ENCODE results near the gene DKK1.

DKK1 gene

GRCh38 chr10:52318822-52319464 is 4.9 kb downstream of the DKK1 start:
- DNase-seq, result no peak

GRCh38 chr10:52319926-52320325 is 5.8 kb downstream of the DKK1 start:
- no peak for DNase-seq

- DNase-seq, result no peak
Measured at GRCh38 chr10:52322323-52322722, 8.2 kb downstream of the DKK1 start.

- no peak for DNase-seq
Measured at GRCh38 chr10:52322936-52323335, 8.9 kb downstream of the DKK1 start.

DNA sequence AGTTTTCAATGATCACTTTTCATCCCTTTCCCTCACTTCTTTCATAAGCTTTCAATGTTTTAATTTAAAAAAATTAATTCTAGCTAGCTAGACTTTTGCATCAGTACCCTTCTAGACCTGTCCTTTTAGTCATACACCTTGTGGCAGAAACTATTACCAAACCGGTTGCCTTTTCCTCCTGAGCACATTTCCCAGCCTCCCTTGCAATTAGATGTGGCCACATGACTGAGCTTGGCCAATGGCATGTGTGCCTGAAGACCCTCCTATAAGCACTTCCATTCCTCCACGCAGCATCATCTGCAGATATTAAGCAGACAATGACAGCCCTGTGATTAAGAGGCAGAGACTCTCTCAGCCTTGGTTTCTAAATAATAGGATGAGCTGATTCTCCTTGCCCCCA is 12.3 kb downstream of the DKK1 start:
- no peak for DNase-seq

GRCh38 chr10:52331638-52332364 is 17.7 kb downstream of the DKK1 start:
- DNase-seq, result no peak

DNA sequence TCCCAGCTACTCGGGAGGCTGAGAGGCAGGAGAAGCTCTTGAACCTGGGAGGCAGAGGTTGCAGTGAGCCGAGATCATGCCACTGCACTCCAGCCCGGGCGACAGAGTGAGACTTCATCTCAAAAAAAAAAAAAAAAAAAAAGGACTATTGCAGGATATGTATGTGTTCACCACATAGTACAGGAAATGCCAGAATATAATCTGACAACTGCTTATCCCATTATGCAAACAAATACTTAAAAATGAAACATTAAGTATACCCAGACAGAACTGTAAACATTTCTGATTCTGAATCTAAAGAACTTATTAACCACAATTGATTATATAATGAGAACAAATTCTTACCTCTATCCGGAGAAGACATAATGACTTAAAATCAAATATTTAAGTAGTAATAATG is 18.7 kb downstream of the DKK1 start:
- DNase-seq, result no peak

DNA sequence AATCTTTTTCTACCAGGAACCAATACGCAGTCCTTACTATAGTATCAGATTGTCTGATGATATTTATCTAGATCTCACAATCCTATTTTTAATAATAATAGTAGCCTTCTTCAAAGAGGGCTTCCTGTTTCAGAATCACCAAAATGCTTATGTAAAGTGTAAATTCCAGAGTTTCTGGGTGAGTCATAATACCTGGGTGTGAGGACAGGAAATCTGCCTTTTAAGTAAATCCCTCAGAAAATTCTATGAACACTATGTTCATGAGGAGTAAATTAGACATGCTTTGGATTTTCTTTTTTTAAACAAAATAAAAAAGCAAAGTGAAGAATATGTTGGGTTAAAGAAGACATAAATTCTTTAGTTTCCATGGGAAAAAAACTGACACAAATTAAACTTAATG is 20.5 kb downstream of the DKK1 start:
- no peak for DNase-seq

GRCh38 chr10:52335665-52336064 is 21.6 kb downstream of the DKK1 start:
- no peak for DNase-seq

DNA sequence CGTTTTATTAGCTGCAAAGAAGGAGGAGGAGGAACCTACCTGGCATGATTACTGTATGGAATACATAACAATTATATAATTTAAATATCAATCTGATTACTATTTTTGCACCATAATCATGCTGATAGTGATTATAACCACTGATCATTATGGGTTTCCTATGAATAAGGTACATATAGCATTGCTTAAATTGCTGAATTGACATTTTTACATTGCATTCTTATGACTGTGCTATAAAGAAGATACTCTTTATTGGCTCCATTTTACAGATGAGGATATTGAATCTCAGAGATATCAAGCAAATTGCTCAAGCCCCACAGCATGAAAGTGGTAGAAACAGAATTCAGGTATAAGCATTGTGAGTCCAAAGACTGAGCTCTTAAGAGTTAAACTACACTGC is 23.1 kb downstream of the DKK1 start:
- no peak for DNase-seq

DNA sequence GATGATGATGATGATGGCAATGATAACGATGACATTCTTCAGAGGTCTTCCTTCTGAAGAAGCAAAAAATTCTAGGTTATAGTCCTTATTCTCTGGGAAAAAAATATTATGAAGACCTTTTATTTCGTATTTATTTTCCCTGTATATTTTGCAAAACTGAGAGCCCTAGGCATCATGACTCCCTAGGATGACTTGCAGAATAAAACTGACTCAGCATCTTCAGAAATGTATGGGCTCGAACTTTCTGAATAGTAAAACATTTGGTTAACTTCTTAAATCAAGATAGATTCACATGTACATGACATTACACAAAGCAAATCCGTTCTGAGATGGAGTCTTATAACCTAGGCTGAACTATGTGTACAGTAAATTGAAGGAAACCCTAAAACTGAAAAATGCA is 29.4 kb downstream of the DKK1 start:
- no peak for DNase-seq

DNA sequence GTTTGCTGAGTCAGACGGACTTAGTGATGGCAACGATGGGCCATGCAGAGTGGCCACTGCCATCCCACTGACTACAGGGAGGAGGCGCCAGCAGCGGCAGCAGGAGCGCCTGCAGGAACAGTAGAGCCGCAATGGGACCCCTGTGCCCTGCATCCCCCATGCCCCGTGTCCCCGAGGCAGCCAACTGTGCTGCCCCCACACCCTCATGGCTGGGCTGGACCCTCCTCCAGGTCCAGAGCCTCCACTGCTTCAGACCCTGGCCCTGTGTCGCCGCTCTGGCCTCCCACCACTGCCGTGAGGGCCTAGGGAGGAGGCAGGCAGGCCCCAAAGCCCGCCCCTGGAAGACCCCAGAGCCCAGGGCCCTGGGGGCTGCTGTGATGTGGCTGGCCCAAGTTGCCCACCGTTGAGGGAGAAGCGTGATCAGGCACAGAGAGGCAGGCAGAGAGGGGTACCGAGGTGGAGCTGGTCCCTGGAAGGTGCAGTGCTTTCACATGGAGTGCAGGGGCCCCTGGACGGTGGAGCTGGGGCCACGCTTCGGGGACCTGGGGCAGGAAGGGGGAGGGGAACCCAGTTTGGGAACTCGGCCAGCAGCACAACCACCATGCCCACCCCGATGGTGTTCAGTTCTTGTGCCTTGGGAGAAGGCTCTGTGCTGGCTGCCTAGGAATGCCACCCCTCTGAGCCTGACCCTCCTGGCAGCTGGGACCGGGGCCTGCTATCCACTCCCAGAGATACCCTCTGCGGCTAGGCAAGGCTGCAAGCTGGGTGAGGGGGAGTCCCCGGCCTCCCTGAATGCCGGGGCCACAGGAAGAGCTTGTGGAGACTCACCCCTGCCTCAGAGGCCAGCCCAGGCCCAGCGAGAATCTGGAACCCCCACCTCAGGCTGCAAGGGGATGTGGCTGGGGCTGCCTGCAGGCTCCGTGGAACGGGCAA is 32.6 kb downstream of the DKK1 start:
- DNase-seq, result no peak

GRCh38 chr10:52347327-52347667 is 33.2 kb downstream of the DKK1 start:
- DNase-seq, result no peak

DNA sequence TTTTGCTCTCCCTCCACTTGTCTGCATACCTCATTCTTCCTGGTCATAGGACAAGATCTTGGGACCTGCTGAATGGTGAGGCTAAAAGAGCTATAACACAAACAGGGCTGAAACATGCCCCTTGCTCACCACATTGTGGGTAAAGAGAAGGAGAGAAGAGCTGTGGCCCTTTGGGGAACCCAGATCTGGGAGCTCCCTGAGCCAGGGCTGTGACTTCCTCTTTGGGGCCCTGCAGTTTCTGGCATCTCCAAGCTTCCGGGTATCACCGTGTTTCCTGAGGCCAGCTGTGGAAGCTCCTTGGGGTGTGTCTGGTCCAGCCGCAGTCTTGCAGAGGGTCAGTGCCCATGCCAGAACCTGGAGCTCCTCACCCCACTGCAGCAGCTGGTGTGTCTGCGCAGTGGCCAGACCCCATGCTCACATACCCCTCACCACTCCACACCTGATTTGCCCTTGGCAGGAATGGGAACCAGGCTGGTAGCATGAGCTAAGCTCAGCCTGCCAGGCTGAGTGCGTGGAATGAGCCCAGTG is 34.0 kb downstream of the DKK1 start:
- DNase-seq, result no peak

GRCh38 chr10:52351914-52352330 is 37.8 kb downstream of the DKK1 start:
- no peak for DNase-seq

GRCh38 chr10:52353205-52353604 is 39.1 kb downstream of the DKK1 start:
- no peak for DNase-seq

DNA sequence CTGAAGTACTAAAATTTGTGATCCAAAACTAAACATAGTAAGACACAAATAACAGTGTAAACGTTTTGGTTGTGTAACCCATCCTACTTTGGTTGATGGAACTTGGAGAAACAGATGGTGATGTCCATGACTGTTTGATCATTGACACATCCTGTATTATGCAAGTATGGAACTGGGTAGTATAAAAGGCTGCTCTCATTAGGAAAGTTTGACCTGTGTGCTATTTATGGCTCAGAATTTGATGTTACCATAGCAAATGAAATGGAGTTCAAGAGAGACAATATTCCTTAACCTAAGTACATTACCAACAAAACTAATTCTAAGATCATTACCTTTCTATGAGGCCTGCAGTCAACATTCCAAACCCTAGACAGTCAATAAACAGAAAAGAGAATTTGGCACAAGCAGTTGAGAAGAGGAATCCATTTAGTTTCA is 39.9 kb downstream of the DKK1 start:
- no peak for DNase-seq

DNA sequence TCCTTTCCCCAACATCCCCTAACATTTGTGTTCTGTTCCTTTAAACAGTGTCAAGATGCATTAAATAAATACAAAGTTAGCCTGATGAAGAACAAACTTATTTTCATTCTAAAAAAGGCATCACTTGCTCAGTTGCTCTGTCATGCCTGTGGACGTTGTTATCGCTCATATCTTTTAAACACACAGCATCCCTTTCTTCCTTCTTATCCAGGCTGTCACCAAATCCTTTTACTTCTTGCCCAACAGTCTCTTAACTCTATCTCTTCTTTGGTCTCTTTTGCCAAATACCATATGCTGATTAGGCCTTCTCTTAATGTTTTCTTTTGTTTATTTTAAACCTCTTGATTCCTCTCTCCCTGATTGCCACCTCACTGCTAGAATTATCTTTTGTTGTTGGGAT is 43.9 kb downstream of the DKK1 start:
- no peak for DNase-seq

DNA sequence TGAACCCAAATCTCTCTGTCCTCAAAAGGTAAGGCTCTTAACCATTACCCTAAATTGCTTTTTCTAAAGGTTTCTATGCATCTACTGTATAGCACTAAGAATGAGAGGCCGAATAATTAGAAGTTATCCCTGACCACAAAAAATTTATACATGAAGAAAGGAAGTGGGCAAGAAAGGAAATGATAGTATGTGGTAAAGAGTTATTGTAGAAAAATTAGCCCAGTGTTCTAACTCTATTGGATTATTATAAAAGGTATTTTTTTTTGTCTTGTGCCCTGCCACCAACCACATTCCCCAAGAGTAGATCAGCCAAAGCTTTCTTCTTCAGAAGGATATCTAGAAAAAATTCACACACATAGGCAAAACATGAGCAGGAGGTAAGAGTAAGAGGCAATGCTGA is 45.4 kb downstream of the DKK1 start:
- DNase-seq, result no peak

DNA sequence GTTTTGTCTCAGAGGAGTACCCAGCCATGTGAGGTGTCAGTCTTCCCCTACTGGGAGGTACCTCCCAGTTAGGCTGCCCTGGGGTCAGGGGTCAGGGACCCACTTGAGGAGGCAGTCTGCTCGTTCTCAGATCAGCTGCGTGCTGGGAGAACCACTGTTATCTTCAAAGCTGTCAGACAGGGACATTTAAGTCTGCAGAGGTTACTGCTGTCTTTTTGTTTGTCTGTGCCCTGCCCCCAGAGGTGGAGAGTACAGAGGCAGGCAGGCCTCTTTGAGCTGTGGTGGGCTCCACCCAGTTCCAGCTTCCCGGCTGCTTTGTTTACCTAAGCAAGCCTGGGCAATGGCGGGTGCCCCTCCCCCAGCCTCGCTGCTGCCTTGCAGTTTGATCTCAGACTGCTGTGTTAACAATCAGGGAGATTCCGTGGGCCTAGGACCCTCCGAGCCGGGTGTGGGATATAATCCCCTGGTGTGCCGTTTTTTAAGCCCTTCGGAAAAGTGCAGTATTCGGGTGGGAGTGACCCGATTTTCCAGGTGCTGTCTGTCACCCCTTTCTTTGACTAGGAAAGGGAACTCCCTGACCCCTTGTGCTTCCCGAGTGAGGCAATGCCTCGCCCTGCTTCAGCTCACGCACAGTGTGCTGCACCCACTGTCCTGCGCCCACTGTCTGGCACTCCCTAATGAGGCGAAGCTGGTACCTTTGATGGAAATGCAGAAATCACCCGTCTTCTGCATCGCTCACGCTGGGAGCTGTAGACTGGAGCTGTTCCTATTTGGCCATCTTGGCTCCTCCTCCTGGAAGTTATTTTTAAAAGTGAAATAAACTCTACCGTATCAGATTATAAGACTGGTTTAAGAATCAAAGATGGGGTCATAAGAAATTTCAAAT is 51.7 kb downstream of the DKK1 start:
- DNase-seq, result peak in 1 of 2 experiments; percentile 6

Measured in SHP77 (cell line).